ENCODE data around the gene GPR143. TPM values are rescaled to one million over a fixed set of nuclear protein-coding genes. Genes with fewer than 3 reads are reported as not detected.

GPR143 gene
- total and polyA plus RNA-seq, 4 donors, result 0.33 to 1.4 (median 0.48) TPM

- peak; percentile 45 for DNase-seq (ENCODE audit: low spot score)
- H3K4me3 ChIP-seq (ENCODE audit: low read depth in 1 of 3, low read length in 3 of 3), result peak within 1 kb of the TSS; percentile 70 to 81 (median 75)
- peaks cover 6 to 35% (median 20%) of the 10 kb centered on the region in 4 donors for H3K4me1 ChIP-seq (ENCODE audit: control insufficient read depth in 4 of 4, insufficient read depth in 4 of 4, low read length in 3 of 4)
- peaks cover 0 to 3% (median 0%) of the 10 kb centered on the region in 4 donors for H3K27me3 ChIP-seq (ENCODE audit: control insufficient read depth in 4 of 4, insufficient read depth in 4 of 4, low read length in 3 of 4)
- peak within 1 kb of the TSS; percentile 82 to 83 for H3K27ac ChIP-seq (ENCODE audit: low read depth in 1 of 2, low read length in 2 of 2)
- TF ChIP-seq HNF4A (conservative IDR thresholded peaks at IDR 0.05) (no peak), EGR1 (IDR thresholded peaks at IDR 0.05; ENCODE audit: low read depth in 2 of 2) (no peak), JUND (IDR thresholded peaks at IDR 0.05) (no peak), ATF3 (IDR thresholded peaks at IDR 0.05) (no peak), FOXA2 (IDR thresholded peaks at IDR 0.05) (no peak), SP1 (IDR thresholded peaks at IDR 0.05) (no peak), RXRA (IDR thresholded peaks at IDR 0.05) (no peak), YY1 (IDR thresholded peaks at IDR 0.05) (no peak), NR2F2 (IDR thresholded peaks at IDR 0.05) (no peak), MAX (IDR thresholded peaks at IDR 0.05) (no peak)
- H3K36me3 ChIP-seq (ENCODE audit: control insufficient read depth in 4 of 4, insufficient read depth in 3 of 4, low read depth in 1 of 4, low read length in 3 of 4), result no peaks in the 10 kb centered on the region
- no peaks in the 10 kb centered on the region for H3K9me3 ChIP-seq (ENCODE audit: control insufficient read depth in 4 of 4, low read length in 3 of 4)
- peak within 1 kb of the TSS; percentile 37 to 47 for H3K9ac ChIP-seq (ENCODE audit: low read depth in 1 of 2, low read length in 2 of 2)
- WGBS, result under 1% methylated on average over 123 of the region's 132 CpGs
Measured at GRCh38 chrX:9785944-9786797, 20.5 kb upstream of the GPR143 start, which contains the start of gene SHROOM2. TSS of gene SHROOM2 (plus strand) at chrX:9786429. CDS start at chrX:9786546, 117 bp downstream.

- TF ChIP-seq HNF4A (conservative IDR thresholded peaks at IDR 0.05), result no peak
- no peak for TF ChIP-seq ZBTB33 (IDR thresholded peaks at IDR 0.05)
- TF ChIP-seq HNF4G (IDR thresholded peaks at IDR 0.05), result no peak
- no peak for TF ChIP-seq NR2F2 (IDR thresholded peaks at IDR 0.05)
- no peak for TF ChIP-seq JUND (IDR thresholded peaks at IDR 0.05)
- no peak for TF ChIP-seq TAF1 (conservative IDR thresholded peaks at IDR 0.05)
- H3K4me1 ChIP-seq (ENCODE audit: control insufficient read depth in 4 of 4, insufficient read depth in 4 of 4, low read length in 3 of 4), result peaks cover 6 to 29% (median 18%) of the 10 kb centered on the region in 4 donors
- H3K9ac ChIP-seq (ENCODE audit: low read depth in 1 of 2, low read length in 2 of 2), result no peak overlapping the region
- peak overlapping the region in 2 of 3 donors; percentile 19 to 81 for H3K4me3 ChIP-seq (ENCODE audit: low read depth in 1 of 3, low read length in 3 of 3)
- no peak for DNase-seq (ENCODE audit: low spot score)
- no peaks in the 10 kb centered on the region for H3K9me3 ChIP-seq (ENCODE audit: control insufficient read depth in 4 of 4, low read length in 3 of 4)
- 8% methylated on average over 57 of the region's 58 CpGs for WGBS
- H3K27ac ChIP-seq (ENCODE audit: low read depth in 1 of 2, low read length in 2 of 2), result no peak overlapping the region
- H3K27me3 ChIP-seq (ENCODE audit: control insufficient read depth in 4 of 4, insufficient read depth in 4 of 4, low read length in 3 of 4), result peaks cover 0 to 3% (median 0%) of the 10 kb centered on the region in 4 donors
- H3K36me3 ChIP-seq (ENCODE audit: control insufficient read depth in 4 of 4, insufficient read depth in 3 of 4, low read depth in 1 of 4, low read length in 3 of 4), result no peaks in the 10 kb centered on the region
Measured at GRCh38 chrX:9785254-9785943, 19.8 kb upstream of the GPR143 start.

- H3K27ac ChIP-seq (ENCODE audit: low read depth in 1 of 2, low read length in 2 of 2), result no peak overlapping the region
- DNase-seq (ENCODE audit: low spot score), result no peak
- peaks cover 0 to 3% (median 0%) of the 10 kb centered on the region in 4 donors for H3K27me3 ChIP-seq (ENCODE audit: control insufficient read depth in 4 of 4, insufficient read depth in 4 of 4, low read length in 3 of 4)
- H3K36me3 ChIP-seq (ENCODE audit: control insufficient read depth in 4 of 4, insufficient read depth in 3 of 4, low read depth in 1 of 4, low read length in 3 of 4), result no peaks in the 10 kb centered on the region
- no peak overlapping the region for H3K4me3 ChIP-seq (ENCODE audit: low read depth in 1 of 3, low read length in 3 of 3)
- no peaks in the 10 kb centered on the region for H3K9me3 ChIP-seq (ENCODE audit: control insufficient read depth in 4 of 4, low read length in 3 of 4)
- peaks cover 3 to 21% (median 12%) of the 10 kb centered on the region in 4 donors for H3K4me1 ChIP-seq (ENCODE audit: control insufficient read depth in 4 of 4, insufficient read depth in 4 of 4, low read length in 3 of 4)
- WGBS, result 96% methylated on average over 8 of the region's 8 CpGs
- TF ChIP-seq YY1 (IDR thresholded peaks at IDR 0.05) (no peak), RXRA (IDR thresholded peaks at IDR 0.05) (no peak), GABPA (IDR thresholded peaks at IDR 0.05 in 1 of 2, conservative IDR thresholded peaks at IDR 0.05 in 1 of 2) (no peak), FOXA1 (IDR thresholded peaks at IDR 0.05) (no peak), CTCF (IDR thresholded peaks at IDR 0.05; ENCODE audit: low read depth, low read length, missing input control) (no peak), TAF1 (conservative IDR thresholded peaks at IDR 0.05) (no peak), SP1 (IDR thresholded peaks at IDR 0.05) (no peak), HNF4G (IDR thresholded peaks at IDR 0.05) (no peak), JUND (IDR thresholded peaks at IDR 0.05) (no peak), EGR1 (IDR thresholded peaks at IDR 0.05; ENCODE audit: low read depth in 2 of 2) (no peak), ZBTB33 (IDR thresholded peaks at IDR 0.05) (no peak)
- no peak overlapping the region for H3K9ac ChIP-seq (ENCODE audit: low read depth in 1 of 2, low read length in 2 of 2)
Measured at GRCh38 chrX:9784332-9784731, 18.7 kb upstream of the GPR143 start.
